H9 (cell line): ENCODE measurements around the gene BOD1L1. TPM values are rescaled to one million over a fixed set of nuclear protein-coding genes. Genes with fewer than 3 reads are reported as not detected.
A peak's percentile ranks its signal among the peaks of the same experiment; 100 is the strongest.

Experiments
- DNase-seq: peaks from one replicate; pipeline ENCODE4 v3.0.0-alpha.2; 2017
- H2AFZ ChIP-seq: one replicate; pipeline ENCODE4 v1.6.1; 2013; ENCODE audit warnings: mild to moderate bottlenecking, low read length, control low read depth, moderate library complexity
- H2AK5ac ChIP-seq: 2 replicates; pipeline ENCODE4 v1.6.1; 2013; ENCODE audit warnings: low read length, control low read depth, mixed read lengths; ENCODE audit not compliant: insufficient read length
- H2BK120ac ChIP-seq: one replicate; pipeline ENCODE4 v1.6.1; 2013; ENCODE audit warnings: low read depth, mild to moderate bottlenecking, low read length, control low read depth, inconsistent platforms; ENCODE audit not compliant: poor library complexity, severe bottlenecking
- H2BK12ac ChIP-seq: 2 replicates; pipeline ENCODE4 v1.6.1; 2013; ENCODE audit warnings: low read length, control low read depth, mixed read lengths, low read depth; ENCODE audit not compliant: insufficient read length
- H2BK15ac ChIP-seq: 2 replicates; pipeline ENCODE4 v1.6.1; 2013; ENCODE audit warnings: low read depth, low read length, control low read depth
- H2BK20ac ChIP-seq: one replicate; pipeline ENCODE4 v1.6.1; 2013; ENCODE audit warnings: low read depth, mild to moderate bottlenecking, low read length, control low read depth, inconsistent platforms; ENCODE audit not compliant: poor library complexity, severe bottlenecking
- H2BK5ac ChIP-seq: 2 replicates; pipeline ENCODE4 v1.6.1; 2013; ENCODE audit warnings: low read length, control low read depth, mixed read lengths; ENCODE audit not compliant: insufficient read length
- H3K14ac ChIP-seq: 2 replicates; pipeline ENCODE4 v1.6.1; 2013; ENCODE audit warnings: low read length, control low read depth; ENCODE audit not compliant: insufficient read depth
- H3K18ac ChIP-seq: 2 replicates; pipeline ENCODE4 v1.6.1; 2013; ENCODE audit warnings: low read depth, mild to moderate bottlenecking, mixed read lengths, low read length, control low read depth; ENCODE audit not compliant: insufficient read length
- H3K23ac ChIP-seq: 2 replicates; pipeline ENCODE4 v1.6.1; 2013; ENCODE audit warnings: low read length, control low read depth, mixed read lengths, low read depth; ENCODE audit not compliant: insufficient read length
- H3K23me2 ChIP-seq: 2 replicates; pipeline ENCODE4 v1.6.1; 2013; ENCODE audit warnings: low read depth, mild to moderate bottlenecking, mixed read lengths, low read length, control low read depth; ENCODE audit not compliant: insufficient read length, poor library complexity, severe bottlenecking
- H3K27ac ChIP-seq: 2 replicates; pipeline ENCODE4 v1.5.1; 2013; ENCODE audit warnings: low read length, control low read depth, mixed read lengths, low read depth; ENCODE audit not compliant: insufficient read length
- H3K27me3 ChIP-seq: 2 replicates; pipeline ENCODE4 v1.6.1; 2013; ENCODE audit warnings: low read length, control low read depth, inconsistent platforms; ENCODE audit not compliant: insufficient read depth
- H3K4ac ChIP-seq: 2 replicates; pipeline ENCODE4 v1.6.1; 2013; ENCODE audit warnings: low read depth, mild to moderate bottlenecking, control low read depth, inconsistent platforms, low read length, moderate library complexity
- H3K4me1 ChIP-seq: 2 replicates; pipeline ENCODE4 v1.6.1; 2013; ENCODE audit warnings: low read length, control low read depth, inconsistent platforms; ENCODE audit not compliant: insufficient read depth
- H3K4me2 ChIP-seq: 2 replicates; pipeline ENCODE4 v1.6.1; 2013; ENCODE audit warnings: low read length, control low read depth, mixed read lengths; ENCODE audit not compliant: insufficient read length, insufficient read depth
- H3K56ac ChIP-seq: 2 replicates; pipeline ENCODE4 v1.6.1; 2013; ENCODE audit warnings: low read depth, mild to moderate bottlenecking, mixed read lengths, low read length, control low read depth; ENCODE audit not compliant: insufficient read length
- H3K79me1 ChIP-seq: 2 replicates; pipeline ENCODE4 v1.6.1; 2013; ENCODE audit warnings: low read depth, mild to moderate bottlenecking, moderate library complexity, low read length, control low read depth, inconsistent platforms; ENCODE audit not compliant: insufficient read depth, poor library complexity, severe bottlenecking
- H3K79me2 ChIP-seq: 2 replicates; pipeline ENCODE4 v1.6.1; 2013; ENCODE audit warnings: low read length, control low read depth, inconsistent platforms; ENCODE audit not compliant: insufficient read depth
- H3K9ac ChIP-seq: 2 replicates; pipeline ENCODE4 v1.6.1; 2013; ENCODE audit warnings: low read length, control low read depth, mixed read lengths; ENCODE audit not compliant: insufficient read length; ENCODE audit errors: extremely low read depth
- H3K9me3 ChIP-seq: one replicate; pipeline ENCODE4 v1.6.1; 2013; ENCODE audit warnings: low read depth, low read length, inconsistent platforms; ENCODE audit not compliant: control insufficient read depth
- H3T11ph ChIP-seq: one replicate; pipeline ENCODE4 v1.6.1; 2013; ENCODE audit warnings: mild to moderate bottlenecking, low read length, control low read depth, inconsistent platforms
- H4K20me1 ChIP-seq: one replicate; pipeline ENCODE4 v1.6.1; 2013; ENCODE audit not compliant: control insufficient read depth, insufficient read length, insufficient read depth
- H4K5ac ChIP-seq: 2 replicates; pipeline ENCODE4 v1.6.1; 2013; ENCODE audit warnings: low read depth, mild to moderate bottlenecking, mixed read lengths, low read length, control low read depth; ENCODE audit not compliant: insufficient read length
- H4K8ac ChIP-seq: replicated peaks from 2 replicates; pipeline ENCODE4 v1.6.1; 2013; ENCODE audit warnings: low read length, control low read depth, mixed read lengths, low read depth; ENCODE audit not compliant: insufficient read length
- H4K91ac ChIP-seq: 2 replicates; pipeline ENCODE4 v1.6.1; 2013; ENCODE audit warnings: low read depth, mild to moderate bottlenecking, moderate library complexity, mixed read lengths, low read length, control low read depth; ENCODE audit not compliant: insufficient read length
- H3K27ac Mint-ChIP-seq, 3 experiments: 2 replicates in 2 of 3; 3 replicates in 1 of 3; pipeline ENCODE4 v1.8.0; 2020 to 2021; ENCODE audit warnings: mixed read lengths in 3 of 3, mild to moderate bottlenecking in 1 of 3, moderate library complexity in 1 of 3
- H3K27me3 Mint-ChIP-seq: 2 replicates; pipeline ENCODE4 v1.8.0; 2021; ENCODE audit warnings: low read depth, mild to moderate bottlenecking, moderate library complexity, mixed read lengths
- H3K36me3 Mint-ChIP-seq, 3 experiments: 2 replicates in 2 of 3; 3 replicates in 1 of 3; pipeline ENCODE4 v1.8.0; 2020 to 2021; ENCODE audit warnings: low read depth in 3 of 3, mixed read lengths in 3 of 3; ENCODE audit not compliant: insufficient read depth in 1 of 3
- H3K4me1 Mint-ChIP-seq, 2 experiments: 2 replicates each; pipeline ENCODE4 v1.8.0; 2020; ENCODE audit warnings: mixed read lengths in 2 of 2
- H3K4me3 Mint-ChIP-seq, 2 experiments: 2 replicates in 1 of 2; 3 replicates in 1 of 2; pipeline ENCODE4 v1.8.0; 2020 to 2021; ENCODE audit warnings: mild to moderate bottlenecking in 2 of 2, mixed read lengths in 2 of 2, moderate library complexity in 1 of 2
- H3K9me3 Mint-ChIP-seq, 2 experiments: 2 replicates in 1 of 2; 3 replicates in 1 of 2; pipeline ENCODE4 v1.8.0; 2020; ENCODE audit warnings: mild to moderate bottlenecking in 2 of 2, mixed read lengths in 2 of 2, moderate library complexity in 1 of 2
- CTCF ChIP-seq: fragments of 200-600 bp; sonication (generic); conservative IDR thresholded peaks from 3 replicates; pipeline ENCODE4 v1.8.0; 2021; ENCODE audit warnings: antibody characterized with exemption, mild to moderate bottlenecking
- WGBS: extraction: QIAGEN DNeasy Blood & Tissue Kit; methylation state at CpG from one replicate; pipeline ENCODE4 v1.1.7; 2013; ENCODE audit warnings: missing lambda C conversion rate, low lambda C conversion rate, mixed read lengths; ENCODE audit not compliant: insufficient read length; ENCODE audit errors: extremely low coverage; 5-methylcytosine and 5-hydroxymethylcytosine counted together
- total RNA-seq: library from RNA; stranded (reverse); gene quantifications from 2 replicates; pipeline ENCODE4 v1.2.1, GENCODE V29; 2021

The BOD1L1 gene
- total RNA-seq, 1 experiment from 2014 or later, result 37.8 TPM

- Histone ChIP-seq H3K56ac (no peak overlapping the region), H3K23me2 (peaks cover 5% of the 10 kb centered on the region), H2AK5ac (no peak overlapping the region), H2AFZ (no peak overlapping the region), H2BK20ac (no peak overlapping the region), H3K9me3 (no peaks in the 10 kb centered on the region), H4K20me1 (no peaks in the 10 kb centered on the region), H4K8ac (no peak overlapping the region), H3K4ac (no peak overlapping the region), H3K79me2 (no peaks in the 10 kb centered on the region), H3K9ac (no peak overlapping the region), H3T11ph (no peak overlapping the region), H3K14ac (no peak overlapping the region), H2BK15ac (no peak overlapping the region), H2BK5ac (no peak overlapping the region), H2BK120ac (no peak overlapping the region), H3K79me1 (no peaks in the 10 kb centered on the region), H3K18ac (no peak overlapping the region), H2BK12ac (no peak overlapping the region), H3K4me2 (no peak overlapping the region), H3K27me3 (peaks cover 94% of the 10 kb centered on the region), H3K4me1 (peaks cover 4% of the 10 kb centered on the region), H4K91ac (no peak overlapping the region), H3K27ac (no peak overlapping the region), H3K23ac (no peak overlapping the region), H4K5ac (no peak overlapping the region)
- Mint-ChIP-seq H3K36me3 (no peaks in the 10 kb centered on the region), H3K27ac (no peak overlapping the region), H3K9me3 (peaks cover 3% of the 10 kb centered on the region in 2 experiments), H3K27me3 (peaks cover 99% of the 10 kb centered on the region), H3K4me3 (peak overlapping the region in 1 of 2 experiments; percentile 25; a peak in 1 of 5 replicates), H3K4me1 (peaks cover 38 to 51% of the 10 kb centered on the region in 2 experiments)
- no peak for TF ChIP-seq CTCF
- DNase-seq, result no peak
- WGBS, result no CpG with 5 or more reads among the region's 6 CpGs
These were observed 90.9 kb downstream of the BOD1L1 start for GRCh38 chr4:13536607-13537006.
